Stimulated activated CD4-positive, alpha-beta T cell treated with anti-CD3 and anti-CD28 coated beads, Interleukin-15, amount 100 ng/mL, for 48 hours (primary cell): ENCODE measurements around the gene SPTLC2.
"Not testable (repeated sequence)": the region's sequence is repeated elsewhere in the genome, so short reads cannot be mapped to it uniquely, and the experiment has no call there.

Source experiments
- DNase-seq, 2 donors: peaks; one replicate each; pipeline ENCODE4 v3.0.0-alpha.2; 2020; ENCODE audit warnings: low read depth in 2 of 2

Gene SPTLC2

DNA sequence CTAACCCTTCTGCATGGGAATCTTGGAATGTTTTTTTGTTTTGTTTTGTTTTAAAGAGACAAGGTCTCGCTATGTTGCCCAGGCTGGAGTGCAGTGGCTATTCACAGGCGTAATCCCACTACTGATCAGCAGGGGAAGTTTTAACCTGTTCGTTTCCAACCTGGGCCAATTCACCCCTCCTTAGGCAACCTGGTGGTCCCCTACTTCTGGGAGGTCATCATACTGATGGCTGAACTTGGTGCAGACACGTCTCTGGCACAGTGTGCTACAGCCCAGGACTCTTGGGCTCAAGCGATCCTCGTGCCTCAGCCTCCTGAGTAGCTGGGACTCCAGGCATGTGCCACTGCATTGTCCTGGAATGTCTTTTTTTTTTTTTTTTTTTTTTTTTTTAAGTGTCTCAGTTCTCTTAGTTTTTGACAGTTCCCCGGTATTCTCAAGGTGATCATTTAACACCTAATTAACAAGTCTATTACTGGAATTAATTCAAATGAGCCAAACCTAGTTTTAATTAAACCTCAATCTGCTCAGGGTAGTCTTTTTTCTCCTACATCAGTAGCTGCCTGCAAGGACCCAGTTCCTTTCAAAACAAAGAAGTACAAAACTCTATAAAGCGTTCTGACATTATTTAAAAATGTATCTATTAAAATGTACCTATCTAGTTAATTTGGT lies 68.8 kb downstream of the SPTLC2 start:
- no peak for DNase-seq

GRCh38 chr14:77545171-77545570 lies 71.3 kb downstream of the SPTLC2 start:
- not testable (repeated sequence) for DNase-seq

DNA sequence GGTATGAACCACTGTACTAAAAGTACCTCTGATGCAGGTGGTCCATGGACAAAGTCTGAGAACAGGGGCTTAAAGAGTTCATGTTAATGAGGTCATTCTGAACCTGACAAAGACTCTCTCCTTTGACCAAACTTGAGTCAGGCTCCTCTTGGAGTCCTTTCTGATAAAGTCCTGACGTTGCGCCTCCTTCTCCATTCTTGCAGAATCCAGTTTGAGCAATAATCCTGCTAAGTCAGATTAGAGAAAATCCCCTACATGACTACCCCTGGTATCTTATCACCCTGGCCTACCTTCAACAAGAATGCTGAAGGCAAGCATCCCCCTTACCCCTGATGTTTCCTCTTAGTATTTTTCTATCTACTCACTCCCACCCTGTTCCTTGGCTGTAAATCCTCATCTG lies 71.9 kb downstream of the SPTLC2 start:
- DNase-seq = no peak

DNA sequence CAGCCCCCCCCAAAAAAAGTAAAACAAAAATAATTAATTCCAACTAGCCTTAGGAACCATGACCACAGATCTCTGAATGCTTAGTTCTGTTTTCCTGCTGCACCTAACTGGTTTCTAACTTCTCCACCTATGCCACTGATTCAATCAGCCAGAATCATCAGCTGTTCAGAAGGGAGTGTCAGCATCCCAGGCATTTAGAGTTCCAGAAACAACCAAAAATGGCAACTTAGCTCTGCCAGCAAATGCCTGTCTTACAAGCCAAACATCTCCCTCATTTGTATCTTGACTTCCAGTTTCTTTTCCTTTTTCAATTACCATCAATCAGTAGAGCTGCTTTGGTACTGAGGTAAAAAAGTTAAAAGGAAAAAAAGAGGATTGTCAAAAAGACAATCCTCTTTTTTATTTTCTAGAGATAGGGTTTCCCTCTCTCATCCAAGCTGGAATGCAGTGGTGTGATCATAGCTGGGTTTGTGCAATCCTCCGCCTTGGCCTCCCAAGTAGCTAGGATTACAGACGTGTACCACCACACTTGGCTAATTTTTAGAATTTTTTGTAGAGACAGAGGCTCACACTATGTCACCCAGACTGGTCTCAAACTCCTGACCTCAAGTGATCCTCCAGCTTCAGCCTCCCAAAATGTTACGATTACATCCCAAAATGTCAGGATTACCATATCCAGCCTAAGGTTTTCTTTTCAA lies 72.7 kb downstream of the SPTLC2 start:
- no peak for DNase-seq

GRCh38 chr14:77543240-77543551 lies 73.2 kb downstream of the SPTLC2 start:
- no peak for DNase-seq

GRCh38 chr14:77542421-77543239 lies 73.8 kb downstream of the SPTLC2 start:
- no peak for DNase-seq

- no peak for DNase-seq
These were observed 74.5 kb downstream of the SPTLC2 start for GRCh38 chr14:77541905-77542304.

DNA sequence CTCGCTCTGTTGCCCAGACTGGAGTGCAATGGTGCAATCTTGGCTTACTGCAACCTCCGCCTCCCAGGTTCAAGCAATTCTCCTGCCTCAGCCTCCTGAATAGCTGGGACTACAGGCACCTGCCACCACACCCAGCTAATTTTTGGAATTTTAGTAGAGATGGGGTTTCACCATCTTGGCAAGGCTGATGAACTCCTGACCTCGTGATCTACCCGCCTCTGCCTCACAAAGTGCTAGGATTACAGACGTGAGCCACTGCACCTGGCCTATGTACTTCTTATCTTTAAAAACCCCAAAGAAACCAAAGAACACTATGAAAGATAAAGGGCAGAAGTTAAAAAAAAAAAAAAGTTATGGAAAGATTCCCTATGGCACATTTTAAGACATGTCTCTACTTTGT lies 79.5 kb downstream of the SPTLC2 start:
- DNase-seq = not testable (repeated sequence)

- no peak for DNase-seq
These were observed 85.4 kb downstream of the SPTLC2 start for GRCh38 chr14:77531071-77531470.

GRCh38 chr14:77529963-77530362 lies 86.5 kb downstream of the SPTLC2 start:
- no peak for DNase-seq

- DNase-seq = no peak
These were observed 87.2 kb downstream of the SPTLC2 start for GRCh38 chr14:77529213-77529612.

DNA sequence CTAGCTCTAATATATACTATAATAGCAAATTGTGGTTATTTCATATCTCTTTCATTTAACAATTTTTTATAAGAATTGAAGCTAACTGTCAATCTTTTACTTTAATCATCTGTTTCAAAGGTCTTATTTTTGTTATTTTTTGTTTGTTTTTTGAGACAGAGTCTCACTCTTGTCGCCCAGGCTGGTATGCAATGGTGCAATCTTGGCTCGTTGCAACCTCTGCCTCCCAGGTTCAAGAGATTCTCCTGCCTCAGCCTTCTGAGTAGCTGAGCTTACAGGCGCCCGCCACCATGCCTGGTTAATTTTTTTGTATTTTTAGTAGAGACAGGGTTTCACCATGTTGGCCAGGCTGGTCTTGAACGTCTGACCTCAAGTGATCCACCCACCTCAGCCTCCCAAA lies 87.7 kb downstream of the SPTLC2 start:
- DNase-seq = not testable (repeated sequence)

GRCh38 chr14:77526266-77526665 lies 90.2 kb downstream of the SPTLC2 start:
- DNase-seq = no peak

- no peak for DNase-seq
These were observed 91.9 kb downstream of the SPTLC2 start for GRCh38 chr14:77524536-77524935.

GRCh38 chr14:77523109-77523508 lies 93.3 kb downstream of the SPTLC2 start:
- DNase-seq = no peak

GRCh38 chr14:77520555-77520954 lies 95.9 kb downstream of the SPTLC2 start:
- no peak for DNase-seq

DNA sequence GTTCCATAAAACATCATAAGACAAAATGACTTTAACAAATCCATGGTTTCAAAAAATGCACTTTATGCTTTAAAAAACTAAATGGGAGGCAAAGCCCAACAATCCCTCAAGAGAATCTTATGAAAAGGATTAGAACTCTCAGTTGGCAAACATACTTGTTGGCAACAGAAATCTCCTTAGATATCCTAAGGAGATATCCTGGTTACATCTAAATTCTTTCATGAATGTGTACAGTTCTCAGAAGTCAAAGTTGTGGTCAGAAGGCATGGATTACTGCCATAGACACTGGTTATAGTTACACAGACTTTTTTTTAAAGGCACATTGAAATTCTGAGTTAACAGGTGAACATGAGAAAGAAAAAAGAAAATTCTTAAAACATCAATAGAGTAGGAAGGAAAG lies 100.3 kb downstream of the SPTLC2 start:
- no peak for DNase-seq

DNA sequence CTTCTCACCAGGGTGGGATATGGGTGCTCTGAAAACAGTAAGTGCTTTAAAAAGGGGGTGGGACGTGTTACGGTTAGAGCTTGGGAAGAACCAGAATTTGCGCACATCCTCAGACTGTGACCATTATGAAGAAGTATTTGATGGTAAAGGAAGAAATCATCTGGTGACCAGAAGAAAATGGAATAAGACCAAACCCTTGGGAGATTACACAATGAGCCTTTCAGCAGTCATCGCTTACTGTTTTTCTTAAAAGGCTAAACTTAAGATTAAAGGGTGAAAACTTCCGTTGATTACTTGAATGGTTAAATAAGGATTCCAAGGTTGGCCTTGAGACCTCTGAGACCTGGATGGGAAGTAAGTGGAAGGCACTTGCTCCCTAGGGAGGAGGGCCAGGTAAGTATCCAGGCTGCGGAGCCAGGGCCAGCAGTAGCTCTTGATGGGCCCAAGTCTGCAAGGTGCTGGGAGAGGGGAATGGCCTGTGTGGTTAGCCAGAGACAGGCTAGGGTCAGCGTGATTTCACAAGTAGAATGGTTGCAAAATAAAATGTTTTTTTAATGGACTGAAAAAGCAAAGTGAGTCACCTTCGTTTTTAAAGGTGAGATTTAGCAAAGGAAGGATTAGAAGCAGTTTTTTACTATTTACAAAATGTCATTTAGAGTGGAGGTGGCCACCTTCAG lies 104.8 kb downstream of the SPTLC2 start:
- DNase-seq = no peak

- no peak for DNase-seq
These were observed 107.1 kb downstream of the SPTLC2 start for GRCh38 chr14:77509366-77509765.

- no peak for DNase-seq
These were observed 107.6 kb downstream of the SPTLC2 start for GRCh38 chr14:77508876-77509275.

- no peak for DNase-seq
These were observed 108.2 kb downstream of the SPTLC2 start for GRCh38 chr14:77508249-77508648.

- no peak for DNase-seq
These were observed 108.7 kb downstream of the SPTLC2 start for GRCh38 chr14:77507762-77508161.
